Progenitor cell of endocrine pancreas (in vitro differentiated cells): Measurements from ENCODE around the gene RARB. TPM values are rescaled to one million over a fixed set of nuclear protein-coding genes. Genes with fewer than 3 reads are reported as not detected.

ENCODE experiments used
- DNase-seq: peaks from one replicate; pipeline ENCODE4 v3.0.0; 2021; ENCODE audit warnings: low spot score; ENCODE audit not compliant: unreplicated experiment
- H3K27ac Mint-ChIP-seq: 2 replicates; pipeline ENCODE4 v1.8.0; 2021; ENCODE audit warnings: mild to moderate bottlenecking, moderate library complexity, mixed read lengths
- H3K27me3 Mint-ChIP-seq: 2 replicates; pipeline ENCODE4 v1.8.0; 2021; ENCODE audit warnings: mixed read lengths
- H3K36me3 Mint-ChIP-seq: 2 replicates; pipeline ENCODE4 v1.8.0; 2022; ENCODE audit warnings: mixed read lengths; ENCODE audit not compliant: insufficient read depth
- H3K4me1 Mint-ChIP-seq: 2 replicates; pipeline ENCODE4 v1.8.0; 2021; ENCODE audit warnings: low read depth, mixed read lengths
- H3K4me3 Mint-ChIP-seq: 2 replicates; pipeline ENCODE4 v1.8.0; 2021; ENCODE audit warnings: low read depth, mild to moderate bottlenecking, moderate library complexity, mixed read lengths
- H3K9me3 Mint-ChIP-seq: 2 replicates; pipeline ENCODE4 v1.8.0; 2021; ENCODE audit warnings: low read depth, mixed read lengths
- CTCF ChIP-seq: fragments of 200-600 bp; sonication (generic); IDR thresholded peaks from one replicate; pipeline ENCODE4 v1.5.0; 2021; ENCODE audit warnings: antibody characterized with exemption, mild to moderate bottlenecking; ENCODE audit not compliant: unreplicated experiment
- total RNA-seq: library from RNA; stranded (reverse); gene quantifications from 2 replicates; pipeline ENCODE4 v1.2.1, GENCODE V29; 2021

The RARB gene
- total RNA-seq, 1 donor from 2014 or later: 30.0 TPM

DNA sequence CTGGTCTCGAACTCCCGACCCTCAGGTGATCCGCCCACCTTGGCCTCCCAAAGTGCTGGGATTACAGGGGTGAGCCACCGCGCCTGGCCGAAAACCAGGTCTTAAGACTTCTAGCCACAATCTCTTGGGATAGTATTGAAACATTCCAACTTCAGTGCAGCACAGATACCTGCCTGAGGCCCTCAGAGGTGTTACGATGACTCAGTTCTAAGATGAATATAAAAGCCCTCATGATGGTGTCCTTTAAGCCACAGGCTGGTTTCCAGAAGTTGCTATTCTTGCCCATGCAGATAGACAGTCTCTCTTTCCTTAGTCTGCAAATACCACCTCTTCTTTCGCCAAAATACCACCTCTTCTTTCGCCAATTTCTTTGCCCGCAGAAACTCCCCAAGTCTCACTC is 69.0 kb downstream of the RARB start:
- DNase-seq: no peak
- peaks cover 16% of the 10 kb centered on the region for H3K4me1 Mint-ChIP-seq
- no peak overlapping the region for H3K4me3 Mint-ChIP-seq
- no peaks in the 10 kb centered on the region for H3K27me3 Mint-ChIP-seq
- H3K9me3 Mint-ChIP-seq: peaks cover 14% of the 10 kb centered on the region
- TF ChIP-seq CTCF: no peak
- H3K27ac Mint-ChIP-seq: no peak overlapping the region
- peaks cover 30% of the 10 kb centered on the region for H3K36me3 Mint-ChIP-seq

- H3K27me3 Mint-ChIP-seq: no peaks in the 10 kb centered on the region
- peaks cover 41% of the 10 kb centered on the region for H3K36me3 Mint-ChIP-seq
- H3K4me1 Mint-ChIP-seq: peaks cover 1% of the 10 kb centered on the region
- H3K27ac Mint-ChIP-seq: no peak overlapping the region
- no peak for DNase-seq
- TF ChIP-seq CTCF: no peak
- no peak overlapping the region for H3K4me3 Mint-ChIP-seq
- H3K9me3 Mint-ChIP-seq: peaks cover 4% of the 10 kb centered on the region
Measured at GRCh38 chr3:25500706-25501210, 72.7 kb downstream of the RARB start.

- no peak for DNase-seq
- no peaks in the 10 kb centered on the region for H3K27me3 Mint-ChIP-seq
- H3K9me3 Mint-ChIP-seq: peaks cover 4% of the 10 kb centered on the region
- H3K4me3 Mint-ChIP-seq: no peak overlapping the region
- H3K4me1 Mint-ChIP-seq: peaks cover 9% of the 10 kb centered on the region
- H3K36me3 Mint-ChIP-seq: peaks cover 45% of the 10 kb centered on the region
- no peak overlapping the region for H3K27ac Mint-ChIP-seq
- peak; percentile 12 for TF ChIP-seq CTCF
Measured at GRCh38 chr3:25502233-25502632, 74.2 kb downstream of the RARB start.

- Mint-ChIP-seq H3K4me1 (peaks cover 11% of the 10 kb centered on the region), H3K27me3 (no peaks in the 10 kb centered on the region), H3K9me3 (no peaks in the 10 kb centered on the region), H3K36me3 (peaks cover 42% of the 10 kb centered on the region), H3K4me3 (no peak overlapping the region), H3K27ac (no peak overlapping the region)
- TF ChIP-seq CTCF: no peak
- DNase-seq: no peak
Measured at GRCh38 chr3:25503898-25504301, 75.8 kb downstream of the RARB start.

DNA sequence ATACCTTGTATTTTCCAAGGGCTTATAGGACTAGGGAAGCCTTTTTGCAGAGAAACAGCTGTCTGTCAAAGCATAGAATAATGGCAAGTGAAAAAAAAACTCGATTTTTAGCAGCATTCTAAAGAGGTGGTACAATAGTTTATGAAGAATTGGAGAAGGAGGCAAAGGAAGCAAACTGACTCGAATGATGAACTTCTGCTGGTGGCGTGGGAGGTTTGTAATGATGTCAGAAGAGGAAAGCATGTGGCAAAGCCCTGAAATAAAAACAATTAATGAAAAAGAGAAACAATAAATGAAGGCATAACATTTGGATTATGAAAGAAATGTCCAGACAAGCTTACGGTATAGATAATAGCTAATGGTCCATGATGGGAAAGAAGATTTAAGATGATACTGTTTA is 77.5 kb downstream of the RARB start:
- peaks cover 42% of the 10 kb centered on the region for H3K36me3 Mint-ChIP-seq
- H3K4me3 Mint-ChIP-seq: no peak overlapping the region
- no peak for DNase-seq
- H3K9me3 Mint-ChIP-seq: no peaks in the 10 kb centered on the region
- no peak for TF ChIP-seq CTCF
- no peaks in the 10 kb centered on the region for H3K27me3 Mint-ChIP-seq
- H3K4me1 Mint-ChIP-seq: peaks cover 11% of the 10 kb centered on the region
- no peak overlapping the region for H3K27ac Mint-ChIP-seq
